Thoracic aorta (tissue), 2 donors: ENCODE measurements around the gene ADGRL2. TPM values are rescaled to one million over a fixed set of nuclear protein-coding genes. Genes with fewer than 3 reads are reported as not detected.

Source experiments
- ATAC-seq: fragments of 150-250 bp; one replicate; pipeline ENCODE4 v1.8.0; 2017; ENCODE audit warnings: low read depth; ENCODE audit not compliant: insufficient number of reproducible peaks, low FRiP score
- DNase-seq: peaks from one replicate; pipeline ENCODE4 v3.0.0-alpha.2; 2020; ENCODE audit warnings: low spot score
- H3K27ac ChIP-seq, 2 donors: fragments of 200-600 bp; sonication (generic); 1 replicate in 1 of 2; 2 replicates in 1 of 2; pipeline ENCODE4 v1.5.1; 2016; ENCODE audit warnings: mild to moderate bottlenecking in 2 of 2, moderate library complexity in 2 of 2
- H3K27me3 ChIP-seq: fragments of 200-600 bp; sonication (generic); replicated peaks from 2 replicates; pipeline ENCODE4 v1.6.0; 2016; ENCODE audit warnings: mild to moderate bottlenecking; ENCODE audit not compliant: insufficient read depth
- H3K36me3 ChIP-seq: fragments of 200-600 bp; sonication (generic); one replicate; pipeline ENCODE4 v1.5.1; 2016
- H3K4me1 ChIP-seq, 2 donors: fragments of 200-600 bp; sonication (generic); 1 replicate in 1 of 2; 2 replicates in 1 of 2; pipeline versions ENCODE4 v1.5.1 to v1.6.0; 2016; ENCODE audit warnings: low read depth in 2 of 2, mild to moderate bottlenecking in 1 of 2; ENCODE audit not compliant: control insufficient read depth in 1 of 2
- H3K4me3 ChIP-seq: fragments of 200-600 bp; sonication (generic); 2 replicates; pipeline ENCODE4 v1.5.1; 2016; ENCODE audit warnings: mild to moderate bottlenecking
- H3K9me3 ChIP-seq: fragments of 200-600 bp; sonication (generic); 2 replicates; pipeline ENCODE4 v1.5.1; 2016
- total RNA-seq, 2 donors: library from RNA; depleted of rRNA; stranded (reverse); fragments of >200 nt; gene quantifications; one replicate each; pipeline versions ENCODE4 v1.1.0 to v1.2.3, GENCODE V29; 2016
- TF ChIP-seq, protein P1 (sequence below): fragments of 200-600 bp; sonication (generic); IDR thresholded peaks from one replicate; pipeline ENCODE4 v1.5.1; 2019; ENCODE audit warnings: antibody characterized with exemption

Gene ADGRL2
- total RNA-seq, 2 donors from 2014 or later: 53.3 to 67.2 TPM

DNA sequence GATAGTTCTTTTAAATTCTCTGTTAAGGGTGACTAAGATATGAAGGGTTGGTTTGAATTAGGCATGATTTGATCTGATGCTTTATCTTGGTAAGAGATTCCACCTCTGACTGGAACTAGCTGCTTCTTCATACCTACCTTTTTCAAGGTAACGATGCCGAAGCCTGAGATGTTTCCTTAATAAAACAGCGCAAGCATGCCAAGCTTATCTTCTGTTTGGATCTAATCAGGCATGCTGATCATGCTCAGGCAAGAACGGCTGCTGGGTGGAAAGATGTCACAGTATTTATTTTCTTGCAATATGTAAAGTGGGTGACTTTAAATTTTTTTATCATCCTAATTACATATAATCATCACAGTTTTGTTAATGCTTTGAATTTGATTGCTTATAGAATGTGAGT lies 148.7 kb downstream of the ADGRL2 start:
- ATAC-seq (no peak), DNase-seq (no peak)
- TF ChIP-seq, protein P1, sequence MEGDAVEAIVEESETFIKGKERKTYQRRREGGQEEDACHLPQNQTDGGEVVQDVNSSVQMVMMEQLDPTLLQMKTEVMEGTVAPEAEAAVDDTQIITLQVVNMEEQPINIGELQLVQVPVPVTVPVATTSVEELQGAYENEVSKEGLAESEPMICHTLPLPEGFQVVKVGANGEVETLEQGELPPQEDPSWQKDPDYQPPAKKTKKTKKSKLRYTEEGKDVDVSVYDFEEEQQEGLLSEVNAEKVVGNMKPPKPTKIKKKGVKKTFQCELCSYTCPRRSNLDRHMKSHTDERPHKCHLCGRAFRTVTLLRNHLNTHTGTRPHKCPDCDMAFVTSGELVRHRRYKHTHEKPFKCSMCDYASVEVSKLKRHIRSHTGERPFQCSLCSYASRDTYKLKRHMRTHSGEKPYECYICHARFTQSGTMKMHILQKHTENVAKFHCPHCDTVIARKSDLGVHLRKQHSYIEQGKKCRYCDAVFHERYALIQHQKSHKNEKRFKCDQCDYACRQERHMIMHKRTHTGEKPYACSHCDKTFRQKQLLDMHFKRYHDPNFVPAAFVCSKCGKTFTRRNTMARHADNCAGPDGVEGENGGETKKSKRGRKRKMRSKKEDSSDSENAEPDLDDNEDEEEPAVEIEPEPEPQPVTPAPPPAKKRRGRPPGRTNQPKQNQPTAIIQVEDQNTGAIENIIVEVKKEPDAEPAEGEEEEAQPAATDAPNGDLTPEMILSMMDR: no peak
- Histone ChIP-seq H3K27me3 (no peaks in the 10 kb centered on the region), H3K27ac (no peak overlapping the region), H3K36me3 (no peaks in the 10 kb centered on the region), H3K9me3 (no peaks in the 10 kb centered on the region), H3K4me3 (no peak overlapping the region), H3K4me1 (peaks cover 31 to 61% of the 10 kb centered on the region in 2 donors)

- Histone ChIP-seq H3K9me3 (no peaks in the 10 kb centered on the region), H3K27ac (no peak overlapping the region), H3K36me3 (no peaks in the 10 kb centered on the region), H3K4me1 (peaks cover 27 to 57% of the 10 kb centered on the region in 2 donors), H3K4me3 (no peak overlapping the region), H3K27me3 (no peaks in the 10 kb centered on the region)
- TF ChIP-seq, protein P1: no peak
- ATAC-seq (no peak), DNase-seq (no peak)
Measured at GRCh38 chr1:81950037-81950436, 149.3 kb downstream of the ADGRL2 start.

DNA sequence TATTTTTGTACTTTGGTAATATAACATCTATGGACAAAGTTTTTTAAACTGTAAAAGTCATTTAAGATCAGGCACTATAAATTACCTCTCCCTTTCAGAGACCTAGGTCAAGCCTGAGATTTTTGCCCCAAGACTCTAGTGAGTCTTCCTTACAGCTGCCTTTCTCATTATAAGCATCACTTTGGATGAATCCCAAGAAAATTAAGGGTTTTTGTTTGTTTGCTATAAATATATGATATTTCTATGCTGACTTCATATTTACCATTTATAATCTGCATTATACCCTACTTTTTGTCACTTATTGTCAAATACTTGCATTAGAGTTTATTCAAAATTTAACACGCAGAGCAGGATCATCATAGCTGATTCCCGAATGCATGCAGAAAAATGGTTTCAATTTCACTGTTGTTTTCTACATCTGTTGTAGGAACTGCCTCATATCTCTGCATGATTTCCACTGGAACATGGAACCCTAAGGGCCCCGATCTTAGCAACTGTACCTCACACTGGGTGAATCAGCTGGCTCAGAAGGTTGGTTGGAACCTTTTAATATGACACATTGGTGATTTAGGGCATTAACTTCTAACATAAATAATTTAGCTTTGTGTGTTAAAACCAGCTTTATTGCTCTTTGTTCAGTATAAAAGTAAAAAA lies 150.0 kb downstream of the ADGRL2 start:
- no peak overlapping the region for H3K27ac ChIP-seq
- no peaks in the 10 kb centered on the region for H3K27me3 ChIP-seq
- ATAC-seq: no peak
- TF ChIP-seq, protein P1: no peak
- peaks cover 22 to 50% of the 10 kb centered on the region in 2 donors for H3K4me1 ChIP-seq
- no peak for DNase-seq
- H3K9me3 ChIP-seq: no peaks in the 10 kb centered on the region
- no peak overlapping the region for H3K4me3 ChIP-seq
- no peaks in the 10 kb centered on the region for H3K36me3 ChIP-seq

DNA sequence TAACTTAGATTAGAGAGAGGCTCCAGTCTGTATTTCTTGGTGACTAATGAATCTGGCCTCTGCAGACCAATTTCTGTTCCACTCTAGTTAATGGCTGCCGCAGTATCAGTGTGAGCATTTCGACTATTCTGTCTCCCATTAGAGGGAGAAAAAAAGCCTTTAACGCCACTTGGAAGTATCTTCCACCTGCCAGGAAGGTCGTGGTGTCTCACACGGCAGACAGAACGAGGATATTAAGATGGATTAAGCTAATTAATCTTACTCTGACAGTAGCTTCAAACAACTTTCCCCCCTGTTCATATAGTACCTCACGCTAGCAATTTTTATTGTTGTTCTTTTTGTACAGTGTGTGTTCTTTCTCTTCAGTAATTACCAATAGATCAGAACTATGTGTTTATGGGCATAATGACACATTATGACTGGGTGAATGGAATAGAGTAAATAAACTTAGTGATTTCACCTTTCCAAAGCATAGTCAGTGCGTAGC lies 153.8 kb downstream of the ADGRL2 start:
- TF ChIP-seq, protein P1: no peak
- no peak overlapping the region for H3K27ac ChIP-seq
- no peaks in the 10 kb centered on the region for H3K27me3 ChIP-seq
- peaks cover 2 to 18% of the 10 kb centered on the region in 2 donors for H3K4me1 ChIP-seq
- no peaks in the 10 kb centered on the region for H3K9me3 ChIP-seq
- H3K4me3 ChIP-seq: no peak overlapping the region
- H3K36me3 ChIP-seq: no peaks in the 10 kb centered on the region
- ATAC-seq (no peak), DNase-seq (no peak)

DNA sequence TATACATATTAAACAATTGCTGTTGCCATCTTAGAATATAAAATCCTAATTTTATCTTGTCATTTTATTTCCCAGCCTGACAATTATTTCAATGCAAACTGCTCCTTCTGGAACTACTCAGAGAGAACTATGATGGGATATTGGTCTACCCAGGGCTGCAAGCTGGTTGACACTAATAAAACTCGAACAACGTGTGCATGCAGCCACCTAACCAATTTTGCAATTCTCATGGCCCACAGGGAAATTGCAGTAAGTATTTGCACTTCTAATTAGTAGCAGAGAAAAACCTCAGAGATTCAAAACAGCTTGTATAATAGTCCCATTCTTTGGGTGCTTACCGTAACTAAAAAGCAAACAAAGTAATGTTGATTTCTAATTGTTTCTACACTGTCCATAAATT lies 167.2 kb downstream of the ADGRL2 start:
- TF ChIP-seq, protein P1: no peak
- ATAC-seq: no peak
- H3K27me3 ChIP-seq: no peaks in the 10 kb centered on the region
- no peaks in the 10 kb centered on the region for H3K4me1 ChIP-seq
- H3K9me3 ChIP-seq: no peaks in the 10 kb centered on the region
- H3K27ac ChIP-seq: no peak overlapping the region
- no peak for DNase-seq
- H3K36me3 ChIP-seq: peaks cover 4% of the 10 kb centered on the region
- no peak overlapping the region for H3K4me3 ChIP-seq
